Suprapubic skin (tissue), 4 donors: ENCODE measurements around the gene KIAA0930. TPM values are rescaled to one million over a fixed set of nuclear protein-coding genes. Genes with fewer than 3 reads are reported as not detected.

ENCODE experiments used
- DNase-seq, 2 donors: peaks; one replicate each; pipeline ENCODE4 v3.0.0-alpha.2; 2019; ENCODE audit warnings: low spot score in 2 of 2
- H3K27ac ChIP-seq: fragments of 200-600 bp; sonication (generic); one replicate; pipeline ENCODE4 v1.5.1; 2019
- H3K27me3 ChIP-seq: fragments of 200-600 bp; sonication (generic); one replicate; pipeline ENCODE4 v1.5.1; 2019
- H3K36me3 ChIP-seq: fragments of 200-600 bp; sonication (generic); one replicate; pipeline ENCODE4 v1.5.1; 2019
- H3K4me1 ChIP-seq: fragments of 200-600 bp; sonication (generic); one replicate; pipeline ENCODE4 v1.5.1; 2019
- H3K4me3 ChIP-seq: fragments of 200-600 bp; sonication (generic); one replicate; pipeline ENCODE4 v1.5.1; 2019; ENCODE audit warnings: mild to moderate bottlenecking
- H3K9me3 ChIP-seq: fragments of 200-600 bp; sonication (generic); one replicate; pipeline ENCODE4 v1.5.1; 2019
- CTCF ChIP-seq, 2 donors: fragments of 200-600 bp in 1 of 2; fragments of 450-650 bp in 1 of 2; sonication (generic) in 1 of 2; IDR thresholded peaks; one replicate each; pipeline ENCODE4 v1.5.1; 2016 to 2019; ENCODE audit warnings: antibody characterized with exemption in 2 of 2, mild to moderate bottlenecking in 1 of 2, moderate library complexity in 1 of 2
- EP300 ChIP-seq: sonication (generic); formaldehyde crosslinking; IDR thresholded peaks from one replicate; pipeline ENCODE4 v1.6.1; 2017; ENCODE audit warnings: antibody characterized with exemption
- POLR2A ChIP-seq, 2 donors: fragments of 450-650 bp; IDR thresholded peaks; one replicate each; pipeline ENCODE4 v1.6.1; 2017; ENCODE audit warnings: antibody characterized with exemption in 2 of 2, mild to moderate bottlenecking in 2 of 2, moderate library complexity in 2 of 2
- POLR2AphosphoS5 ChIP-seq, 3 donors: sonication (generic); formaldehyde crosslinking; IDR thresholded peaks; one replicate each; pipeline ENCODE4 v1.6.1; 2017; ENCODE audit warnings: antibody characterized with exemption in 3 of 3
- WGBS: methylation state at CpG from one replicate; pipeline ENCODE4 v1.1.5; 2018; 5-methylcytosine and 5-hydroxymethylcytosine counted together
- total RNA-seq, 4 donors: library from RNA; depleted of rRNA; stranded (reverse); fragments of >200 nt; gene quantifications; one replicate each; pipeline ENCODE4 v1.1.0, GENCODE V29; 2016

The KIAA0930 gene
- total RNA-seq, 4 donors from 2014 or later = 36.0 to 119 (median 74.4) TPM

GRCh38 chr22:45200230-45200629, 40.5 kb downstream of the KIAA0930 start:
- WGBS = 87% methylated on average over 4 of the region's 9 CpGs
- no peak overlapping the region for H3K4me3 ChIP-seq
- no peaks in the 10 kb centered on the region for H3K27me3 ChIP-seq
- TF ChIP-seq POLR2A (IDR thresholded peaks at IDR 0.05) (no peak), EP300 (no peak), CTCF (IDR thresholded peaks at IDR 0.05) (no peak), POLR2AphosphoS5 (IDR thresholded peaks at IDR 0.05) (no peak)
- H3K27ac ChIP-seq = no peak overlapping the region
- peaks cover 93% of the 10 kb centered on the region for H3K36me3 ChIP-seq
- no peaks in the 10 kb centered on the region for H3K9me3 ChIP-seq
- DNase-seq = no peak
- peaks cover 16% of the 10 kb centered on the region for H3K4me1 ChIP-seq

GRCh38 chr22:45199723-45200122, 41.0 kb downstream of the KIAA0930 start:
- peaks cover 16% of the 10 kb centered on the region for H3K4me1 ChIP-seq

GRCh38 chr22:45198463-45198795, 42.3 kb downstream of the KIAA0930 start:
- Histone ChIP-seq H3K36me3 (peaks cover 83% of the 10 kb centered on the region), H3K9me3 (no peaks in the 10 kb centered on the region), H3K27ac (no peak overlapping the region), H3K4me1 (peaks cover 16% of the 10 kb centered on the region), H3K4me3 (no peak overlapping the region), H3K27me3 (no peaks in the 10 kb centered on the region)
- no peak for TF ChIP-seq EP300
- 85% methylated on average over 9 of the region's 9 CpGs for WGBS
- DNase-seq = no peak

More at GRCh38 chr22:45199723-45200122, 41.0 kb downstream of the KIAA0930 start:
- no peak for DNase-seq
- TF ChIP-seq POLR2A (IDR thresholded peaks at IDR 0.05) (no peak), EP300 (no peak), POLR2AphosphoS5 (IDR thresholded peaks at IDR 0.05) (no peak), CTCF (IDR thresholded peaks at IDR 0.05) (no peak)
- Histone ChIP-seq H3K36me3 (peaks cover 93% of the 10 kb centered on the region), H3K4me3 (no peak overlapping the region), H3K27me3 (no peaks in the 10 kb centered on the region), H3K27ac (no peak overlapping the region), H3K9me3 (no peaks in the 10 kb centered on the region)
- 96% methylated on average over 14 of the region's 16 CpGs for WGBS

- Histone ChIP-seq H3K27me3 (no peaks in the 10 kb centered on the region), H3K27ac (no peak overlapping the region), H3K36me3 (peaks cover 77% of the 10 kb centered on the region), H3K4me3 (no peak overlapping the region), H3K4me1 (peaks cover 16% of the 10 kb centered on the region), H3K9me3 (no peaks in the 10 kb centered on the region)
- WGBS = 87% methylated on average over 25 of the region's 28 CpGs
- TF ChIP-seq EP300 (no peak), POLR2A (IDR thresholded peaks at IDR 0.05) (no peak), POLR2AphosphoS5 (IDR thresholded peaks at IDR 0.05) (no peak), CTCF (IDR thresholded peaks at IDR 0.05) (no peak)
- peak in 1 of 2 donors; percentile 67 for DNase-seq
Measured at GRCh38 chr22:45197606-45198462, 42.9 kb downstream of the KIAA0930 start.

GRCh38 chr22:45196926-45197605, 43.6 kb downstream of the KIAA0930 start:
- TF ChIP-seq CTCF (IDR thresholded peaks at IDR 0.05) (no peak), POLR2A (IDR thresholded peaks at IDR 0.05) (no peak)
- Histone ChIP-seq H3K4me3 (no peak overlapping the region), H3K27ac (no peak overlapping the region), H3K9me3 (no peaks in the 10 kb centered on the region), H3K4me1 (peaks cover 11% of the 10 kb centered on the region), H3K27me3 (no peaks in the 10 kb centered on the region), H3K36me3 (peaks cover 69% of the 10 kb centered on the region)
- DNase-seq = no peak
- 100% methylated on average over 1 of the region's 34 CpGs for WGBS
